Measurements from ENCODE around the gene ADORA2B.

ADORA2B gene

DNA sequence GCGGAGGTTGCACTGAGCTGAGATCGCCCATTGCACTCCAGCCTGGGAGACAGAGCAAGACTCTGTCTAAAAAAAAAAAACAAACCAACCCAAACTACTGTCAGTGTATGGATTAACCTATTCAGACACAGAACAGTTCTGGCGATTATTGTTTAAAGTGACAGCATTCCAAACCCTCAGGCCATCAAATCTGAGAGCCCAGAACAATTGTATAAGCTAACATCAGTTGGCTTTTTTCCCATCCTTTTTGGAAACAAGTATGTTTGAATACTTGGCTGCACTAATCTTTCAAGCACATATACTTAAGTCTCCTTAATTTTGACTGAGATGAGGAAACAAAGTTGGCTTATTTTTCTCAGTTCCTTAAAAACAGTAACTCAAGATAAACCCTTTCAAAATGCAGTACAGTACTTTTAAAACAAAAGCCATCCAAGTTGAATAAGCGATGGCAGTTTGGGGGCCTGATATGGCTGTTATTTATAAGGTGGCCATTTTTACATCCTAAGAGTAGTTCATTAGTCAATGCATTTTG, 53.2 kb downstream of the ADORA2B start:
- DNase-seq, result no peak

DNA sequence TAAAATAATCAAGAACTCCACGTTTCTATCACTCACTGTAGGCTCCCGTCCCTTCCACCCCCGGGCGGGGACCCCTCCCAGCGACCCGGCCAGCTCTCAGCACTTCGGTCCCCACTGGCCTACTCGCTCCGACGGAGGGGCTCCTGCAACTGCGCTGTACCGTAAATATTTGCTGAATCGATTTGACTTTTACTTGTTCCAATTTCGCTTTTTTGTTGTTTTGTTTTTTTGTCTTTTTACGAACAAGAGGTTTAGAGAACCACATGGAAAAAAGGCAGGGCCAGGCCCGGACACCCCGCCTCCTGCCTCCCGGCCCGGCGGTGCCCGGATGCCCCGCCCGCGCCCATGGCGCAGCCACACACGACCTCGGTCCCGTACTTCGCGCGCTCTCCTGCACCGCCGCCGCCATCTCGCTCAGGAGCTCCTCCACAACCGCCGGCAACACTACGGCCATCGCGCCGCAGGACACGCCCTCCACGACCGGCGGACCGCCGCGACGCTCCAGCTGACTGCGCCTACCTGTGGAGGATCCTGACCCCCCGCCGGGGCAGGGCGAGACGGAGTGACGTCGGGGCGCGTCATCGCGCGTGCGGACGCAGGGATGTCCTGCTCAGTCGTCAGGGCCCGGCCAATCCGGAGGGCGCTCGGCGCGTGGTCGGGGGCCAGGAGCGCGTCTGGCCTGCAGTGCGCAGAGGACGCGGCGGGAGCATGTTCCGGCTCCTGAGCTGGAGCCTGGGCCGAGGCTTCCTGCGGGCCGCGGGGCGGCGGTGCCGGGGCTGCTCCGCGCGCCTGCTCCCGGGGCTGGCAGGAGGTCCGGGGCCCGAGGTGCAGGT, 54.4 kb downstream of the ADORA2B start, which contains the start of the genes TTC19 and ZSWIM7:
TTC19 (plus strand) TSS at position 684 of the 833 bp plus-strand sequence; CDS start at position 709, 25 bp downstream.
ZSWIM7 (minus strand) TSS at position 564 of the 833 bp plus-strand sequence; CDS start at position 454, 110 bp downstream.
- peak; percentile 98 for DNase-seq

DNA sequence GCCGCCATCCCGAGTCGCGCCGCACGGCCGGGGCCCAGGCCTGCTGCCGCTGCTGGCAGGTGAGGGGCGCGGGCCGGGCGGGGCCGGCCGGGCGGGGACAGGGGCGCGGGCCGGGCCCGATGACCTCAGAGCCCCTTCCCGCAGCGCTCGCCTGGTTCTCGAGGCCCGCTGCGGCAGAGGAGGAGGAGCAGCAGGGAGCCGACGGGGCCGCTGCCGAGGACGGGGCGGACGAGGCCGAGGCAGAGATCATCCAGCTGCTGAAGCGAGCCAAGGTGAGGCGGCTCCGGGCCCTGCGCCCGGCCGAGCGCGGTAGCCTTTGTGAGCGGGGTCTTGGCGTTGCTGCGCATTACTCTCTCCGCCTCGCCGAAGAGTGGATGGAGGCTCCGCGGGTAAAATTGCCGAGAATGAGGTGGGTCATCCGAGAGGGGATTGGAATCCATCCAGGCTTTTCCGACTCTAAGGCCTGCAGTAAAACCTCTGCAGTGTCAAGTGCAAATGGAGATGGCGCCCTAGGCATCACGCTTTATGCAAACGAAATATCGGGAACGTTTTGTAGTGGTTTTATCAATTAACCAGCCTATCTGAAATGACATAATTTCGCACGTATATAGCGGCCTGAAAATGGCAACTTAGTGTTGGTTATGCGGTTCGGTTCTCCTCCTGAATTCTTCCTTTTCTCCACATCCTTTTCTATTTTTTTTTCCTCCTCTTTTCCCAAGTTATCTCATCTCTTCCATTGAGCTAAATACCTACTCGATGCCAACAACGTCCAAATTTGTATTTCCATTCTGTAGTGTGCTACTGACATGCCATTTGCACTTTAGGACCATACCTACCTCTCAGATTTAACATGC, 55.3 kb downstream of the ADORA2B start:
- peak; percentile 73 for DNase-seq

DNA sequence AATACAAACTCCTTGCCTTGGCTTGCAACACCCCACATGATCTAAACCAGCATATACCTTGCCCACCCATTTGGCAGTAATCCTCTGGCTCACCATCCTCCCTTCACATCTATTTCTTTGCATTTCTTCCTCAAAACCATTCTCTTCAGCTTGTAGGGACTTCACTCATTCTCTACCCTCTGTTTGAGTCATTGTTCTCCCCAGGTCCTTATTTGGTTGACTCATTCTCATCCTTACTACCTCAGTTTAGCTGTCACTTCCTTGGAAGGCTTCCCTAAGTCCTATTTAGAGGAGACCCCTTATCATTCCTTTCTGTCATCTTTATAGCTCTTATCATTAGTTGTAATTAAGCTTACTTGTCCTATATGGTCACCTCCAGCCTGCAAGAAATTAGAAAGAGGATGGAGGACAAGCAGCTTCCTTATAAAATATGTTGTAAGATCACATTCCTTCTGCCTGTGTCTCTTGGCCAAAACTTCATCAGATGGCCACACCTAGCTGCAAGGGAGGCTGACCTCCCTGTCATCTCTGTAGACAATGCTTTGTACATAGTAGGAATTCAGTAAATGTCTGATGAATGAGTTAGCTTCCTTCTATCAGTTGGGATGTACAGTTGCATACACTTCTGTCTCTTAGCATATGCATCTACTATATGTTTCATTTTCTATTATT, 56.4 kb downstream of the ADORA2B start:
- DNase-seq, result no peak

DNA sequence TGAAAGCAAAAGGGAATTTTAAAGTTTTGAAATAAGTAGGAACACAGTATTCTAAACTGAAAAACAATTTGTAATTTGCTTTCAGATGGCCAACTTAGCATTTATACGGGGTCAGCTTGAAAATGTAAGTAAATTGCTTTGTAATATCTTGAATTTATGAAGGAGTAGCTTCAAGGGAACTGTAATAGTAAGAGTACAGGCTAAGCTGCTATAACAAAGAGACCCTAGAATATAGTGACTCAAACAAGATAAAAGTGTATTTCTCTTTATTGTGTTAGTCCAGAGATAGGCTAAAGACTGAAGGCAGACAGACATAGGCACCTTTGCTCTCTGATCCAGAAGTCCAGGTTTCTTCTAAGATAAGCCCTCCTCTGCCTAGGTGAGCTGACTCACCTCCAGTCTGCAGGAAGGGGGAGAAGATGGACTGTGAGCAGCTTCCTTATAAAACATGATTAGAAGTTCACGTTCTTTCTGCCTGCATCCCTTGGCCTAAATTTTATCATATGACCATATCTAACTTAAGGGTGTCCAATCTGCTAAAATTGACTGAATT, 57.9 kb downstream of the ADORA2B start:
- no peak for DNase-seq

- DNase-seq, result no peak
These were observed 58.9 kb downstream of the ADORA2B start for GRCh38 chr17:16003841-16004240.

- no peak for DNase-seq
These were observed 60.7 kb downstream of the ADORA2B start for GRCh38 chr17:16005636-16006035.

GRCh38 chr17:16007439-16007838, 62.5 kb downstream of the ADORA2B start:
- DNase-seq, result no peak

DNA sequence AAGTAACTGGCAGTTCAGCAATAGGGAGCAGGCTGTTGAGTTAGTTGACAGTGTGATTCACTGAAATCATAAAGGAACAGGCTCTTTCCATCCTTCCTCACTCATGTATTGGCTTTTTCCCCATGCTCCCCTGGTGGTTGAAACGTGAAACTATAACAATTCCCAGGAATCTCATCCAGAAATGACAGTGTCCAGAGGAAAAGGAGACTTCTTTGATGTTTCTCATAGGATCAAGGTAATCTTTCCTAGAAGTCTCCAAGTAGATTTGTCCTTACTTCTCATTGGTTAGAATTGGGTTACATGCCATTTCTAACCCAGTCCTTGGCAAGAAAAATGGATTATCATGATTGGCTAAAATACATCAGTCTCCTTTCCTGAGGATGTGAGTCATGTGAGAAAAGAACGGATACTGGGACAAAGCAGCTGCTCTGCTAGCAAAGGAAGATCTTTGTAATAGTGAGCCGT, 69.0 kb downstream of the ADORA2B start:
- peak; percentile 58 for DNase-seq

- DNase-seq, result no peak
These were observed 74.4 kb downstream of the ADORA2B start for GRCh38 chr17:16019347-16019746.

DNA sequence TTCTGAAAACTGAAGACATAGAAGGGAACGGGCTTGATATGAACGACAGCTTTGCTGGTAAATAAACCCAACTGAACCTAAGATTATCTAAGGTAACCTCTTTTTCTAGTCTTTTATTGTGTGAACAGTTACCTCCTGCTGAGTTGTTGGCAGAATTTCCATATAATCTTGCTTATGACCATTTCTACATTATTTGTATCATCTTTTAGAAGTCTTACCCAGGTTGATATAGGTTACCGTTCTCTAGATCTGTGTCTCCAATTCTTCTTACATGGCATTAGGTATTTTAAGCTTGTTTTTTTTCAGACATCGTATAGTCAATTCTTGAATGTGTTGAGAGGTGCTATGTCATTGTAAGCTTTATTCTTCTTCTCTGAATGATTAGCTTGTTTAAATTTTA, 79.0 kb downstream of the ADORA2B start:
- no peak for DNase-seq

DNA sequence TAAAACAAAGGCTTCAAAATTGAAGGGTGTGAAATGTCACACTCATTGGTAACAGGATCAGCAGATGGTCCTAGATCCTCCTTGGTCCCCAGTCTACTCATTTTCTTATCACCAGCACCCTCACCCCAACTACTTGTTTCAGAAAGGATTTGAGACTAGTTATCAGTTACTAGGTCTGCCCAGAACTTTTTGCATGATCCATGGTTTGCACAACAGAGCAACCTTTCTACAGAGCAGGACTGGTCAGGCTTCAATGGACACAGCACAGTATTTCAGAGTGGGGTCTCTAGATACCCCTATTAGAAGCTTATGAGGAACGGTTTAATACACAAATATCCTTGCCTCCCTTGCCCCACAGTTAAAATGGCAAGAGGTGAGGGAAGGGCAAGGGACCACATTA, 80.3 kb downstream of the ADORA2B start:
- no peak for DNase-seq

All from NCI-H82 (cell line).